Fibroblast of lung (primary cell): ENCODE results near the gene BTRC. TPM values are rescaled to one million over a fixed set of nuclear protein-coding genes. Genes with fewer than 3 reads are reported as not detected.

ENCODE experiments used
- DNase-seq, 2 donors: peaks; one replicate each; pipeline versions ENCODE4 v3.0.0 to v3.0.0-alpha.2; 2010; ENCODE audit warnings: low read depth in 2 of 2
- H2AFZ ChIP-seq: 2 replicates; pipeline ENCODE4 v1.5.1; 2012; ENCODE audit warnings: low read length, control low read depth, inconsistent platforms
- H3K27ac ChIP-seq: 2 replicates; pipeline ENCODE4 v1.5.1; 2011; ENCODE audit warnings: low read length, control low read depth; ENCODE audit not compliant: insufficient read depth
- H3K27me3 ChIP-seq: 2 replicates; pipeline ENCODE4 v1.5.1; 2011; ENCODE audit warnings: mild to moderate bottlenecking, low read length; ENCODE audit not compliant: control insufficient read depth, insufficient read depth
- H3K36me3 ChIP-seq: 2 replicates; pipeline ENCODE4 v1.5.1; 2011; ENCODE audit warnings: low read length; ENCODE audit not compliant: control insufficient read depth, insufficient read depth
- H3K4me1 ChIP-seq: 2 replicates; pipeline ENCODE4 v1.5.1; 2011; ENCODE audit warnings: low read length; ENCODE audit not compliant: control insufficient read depth, insufficient read depth; ENCODE audit errors: extremely low read depth
- H3K4me2 ChIP-seq: 2 replicates; pipeline ENCODE4 v1.5.1; 2011; ENCODE audit warnings: low read length, control low read depth; ENCODE audit not compliant: insufficient read depth; ENCODE audit errors: extremely low read depth
- H3K4me3 ChIP-seq, 4 experiments: fragments of 200-600 bp in 1 of 4; sonication (generic) in 1 of 4; replicated peaks in 1 of 4; 2 replicates each; pipeline ENCODE4 v1.5.1; 2011 to 2016; ENCODE audit warnings: low read length in 4 of 4, low read depth in 3 of 4, mild to moderate bottlenecking in 3 of 4, control low read depth in 2 of 4, inconsistent platforms in 1 of 4, mixed read lengths in 1 of 4; ENCODE audit not compliant: insufficient read depth in 1 of 4; ENCODE audit errors: control extremely low read depth in 1 of 4
- H3K79me2 ChIP-seq: 2 replicates; pipeline ENCODE4 v1.5.1; 2012; ENCODE audit warnings: mild to moderate bottlenecking, low read length, inconsistent platforms; ENCODE audit not compliant: control insufficient read depth, insufficient read depth
- H3K9ac ChIP-seq: 2 replicates; pipeline ENCODE4 v1.5.1; 2011; ENCODE audit warnings: mild to moderate bottlenecking, low read length, control low read depth; ENCODE audit not compliant: insufficient read depth
- H3K9me3 ChIP-seq: 2 replicates; pipeline ENCODE4 v1.5.1; 2012; ENCODE audit warnings: low read depth, low read length; ENCODE audit not compliant: control insufficient read depth, insufficient read depth
- H4K20me1 ChIP-seq: 2 replicates; pipeline ENCODE4 v1.5.1; 2011; ENCODE audit warnings: low read length; ENCODE audit not compliant: control insufficient read depth, insufficient read depth; ENCODE audit errors: extremely low read depth
- EZH2 ChIP-seq: IDR thresholded peaks from 2 replicates; pipeline ENCODE4 v1.5.1; 2012; ENCODE audit warnings: low read length, control low read depth, mild to moderate bottlenecking; ENCODE audit errors: missing control alignments
- polyA plus RNA-seq, 2 donors: library from polyadenylated mRNA; depleted of rRNA in 1 of 2; stranded (reverse) in 1 of 2; unstranded in 1 of 2; fragments of >200 nt; gene quantifications; 2 replicates each; pipeline ENCODE4 v1.2.1, GENCODE V29; 2011 to 2012; ENCODE audit warnings: missing spikeins in 1 of 2
- total RNA-seq: library from RNA; depleted of rRNA; stranded (reverse); fragments of >200 nt; gene quantifications from 2 replicates; pipeline ENCODE4 v1.2.1, GENCODE V29; 2014
- TF ChIP-seq, protein P1 (sequence below), 2 donors: IDR thresholded peaks in 1 of 2; conservative IDR thresholded peaks in 1 of 2; 1 replicate in 1 of 2; 2 replicates in 1 of 2; pipeline ENCODE4 v1.5.1; 2011 to 2012; ENCODE audit warnings: low read length in 2 of 2, control low read depth in 1 of 2, inconsistent platforms in 1 of 2, low read depth in 1 of 2, mild to moderate bottlenecking in 1 of 2

BTRC gene
- total and polyA plus RNA-seq, 2 donors (not counting 1 experiment from before 2014, with no cell fraction given), result 9.2 to 10.9 TPM

DNA sequence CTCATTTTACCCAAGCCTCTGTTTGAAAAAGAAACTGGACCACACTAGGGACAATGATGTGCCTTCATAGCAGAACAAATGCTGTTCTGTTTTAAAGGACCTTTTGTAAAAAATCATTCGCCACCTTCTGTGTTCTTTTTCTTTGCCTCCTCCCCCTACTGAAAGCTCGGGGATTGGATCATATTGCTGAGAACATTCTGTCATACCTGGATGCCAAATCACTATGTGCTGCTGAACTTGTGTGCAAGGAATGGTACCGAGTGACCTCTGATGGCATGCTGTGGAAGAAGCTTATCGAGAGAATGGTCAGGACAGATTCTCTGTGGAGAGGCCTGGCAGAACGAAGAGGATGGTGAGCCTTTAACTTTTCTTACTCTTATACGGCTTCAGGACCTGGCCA is 171.9 kb downstream of the BTRC start:
- Histone ChIP-seq H3K79me2 (no peaks in the 10 kb centered on the region), H3K9me3 (no peaks in the 10 kb centered on the region), H3K36me3 (no peaks in the 10 kb centered on the region), H3K27me3 (no peaks in the 10 kb centered on the region), H3K9ac (no peak overlapping the region), H2AFZ (no peak overlapping the region), H3K27ac (no peak overlapping the region), H3K4me2 (no peak overlapping the region), H3K4me1 (no peaks in the 10 kb centered on the region), H3K4me3 (no peak overlapping the region), H4K20me1 (no peaks in the 10 kb centered on the region)
- TF ChIP-seq EZH2, result no peak
- TF ChIP-seq, protein P1, sequence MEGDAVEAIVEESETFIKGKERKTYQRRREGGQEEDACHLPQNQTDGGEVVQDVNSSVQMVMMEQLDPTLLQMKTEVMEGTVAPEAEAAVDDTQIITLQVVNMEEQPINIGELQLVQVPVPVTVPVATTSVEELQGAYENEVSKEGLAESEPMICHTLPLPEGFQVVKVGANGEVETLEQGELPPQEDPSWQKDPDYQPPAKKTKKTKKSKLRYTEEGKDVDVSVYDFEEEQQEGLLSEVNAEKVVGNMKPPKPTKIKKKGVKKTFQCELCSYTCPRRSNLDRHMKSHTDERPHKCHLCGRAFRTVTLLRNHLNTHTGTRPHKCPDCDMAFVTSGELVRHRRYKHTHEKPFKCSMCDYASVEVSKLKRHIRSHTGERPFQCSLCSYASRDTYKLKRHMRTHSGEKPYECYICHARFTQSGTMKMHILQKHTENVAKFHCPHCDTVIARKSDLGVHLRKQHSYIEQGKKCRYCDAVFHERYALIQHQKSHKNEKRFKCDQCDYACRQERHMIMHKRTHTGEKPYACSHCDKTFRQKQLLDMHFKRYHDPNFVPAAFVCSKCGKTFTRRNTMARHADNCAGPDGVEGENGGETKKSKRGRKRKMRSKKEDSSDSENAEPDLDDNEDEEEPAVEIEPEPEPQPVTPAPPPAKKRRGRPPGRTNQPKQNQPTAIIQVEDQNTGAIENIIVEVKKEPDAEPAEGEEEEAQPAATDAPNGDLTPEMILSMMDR (conservative IDR thresholded peaks at IDR 0.05 in 1 of 2, IDR thresholded peaks at IDR 0.05 in 1 of 2; ENCODE audit: low read depth in 1 of 2, low read length in 2 of 2), result no peak
- no peak for DNase-seq

DNA sequence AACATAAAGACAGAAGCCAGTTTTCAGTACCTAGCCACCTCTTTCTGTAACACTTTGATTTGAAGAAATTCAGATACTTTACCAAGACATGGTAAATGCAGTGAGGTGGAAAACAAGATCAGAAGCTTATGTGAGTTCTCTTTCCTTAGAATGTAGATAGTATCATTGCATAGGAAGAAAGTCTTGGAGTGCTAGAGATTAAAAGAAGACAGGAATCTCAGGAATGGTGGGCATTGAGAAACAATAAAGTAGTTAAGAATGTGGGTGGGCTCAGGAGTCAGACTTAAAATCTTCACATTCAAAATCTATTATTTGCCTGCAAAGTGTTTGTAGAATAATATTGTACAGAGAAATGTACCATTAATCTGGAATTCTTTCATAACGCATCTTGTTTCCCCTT is 175.2 kb downstream of the BTRC start:
- Histone ChIP-seq H2AFZ (no peak overlapping the region), H3K4me1 (no peaks in the 10 kb centered on the region), H3K27me3 (no peaks in the 10 kb centered on the region), H3K4me3 (no peak overlapping the region), H3K36me3 (no peaks in the 10 kb centered on the region), H3K27ac (no peak overlapping the region), H4K20me1 (no peaks in the 10 kb centered on the region), H3K9me3 (no peaks in the 10 kb centered on the region), H3K4me2 (no peak overlapping the region), H3K9ac (no peak overlapping the region), H3K79me2 (no peaks in the 10 kb centered on the region)
- DNase-seq, result peak in 1 of 2 donors; percentile 32
- no peak for TF ChIP-seq EZH2
- TF ChIP-seq, protein P1 (conservative IDR thresholded peaks at IDR 0.05 in 1 of 2, IDR thresholded peaks at IDR 0.05 in 1 of 2; ENCODE audit: low read depth in 1 of 2, low read length in 2 of 2), result no peak

DNA sequence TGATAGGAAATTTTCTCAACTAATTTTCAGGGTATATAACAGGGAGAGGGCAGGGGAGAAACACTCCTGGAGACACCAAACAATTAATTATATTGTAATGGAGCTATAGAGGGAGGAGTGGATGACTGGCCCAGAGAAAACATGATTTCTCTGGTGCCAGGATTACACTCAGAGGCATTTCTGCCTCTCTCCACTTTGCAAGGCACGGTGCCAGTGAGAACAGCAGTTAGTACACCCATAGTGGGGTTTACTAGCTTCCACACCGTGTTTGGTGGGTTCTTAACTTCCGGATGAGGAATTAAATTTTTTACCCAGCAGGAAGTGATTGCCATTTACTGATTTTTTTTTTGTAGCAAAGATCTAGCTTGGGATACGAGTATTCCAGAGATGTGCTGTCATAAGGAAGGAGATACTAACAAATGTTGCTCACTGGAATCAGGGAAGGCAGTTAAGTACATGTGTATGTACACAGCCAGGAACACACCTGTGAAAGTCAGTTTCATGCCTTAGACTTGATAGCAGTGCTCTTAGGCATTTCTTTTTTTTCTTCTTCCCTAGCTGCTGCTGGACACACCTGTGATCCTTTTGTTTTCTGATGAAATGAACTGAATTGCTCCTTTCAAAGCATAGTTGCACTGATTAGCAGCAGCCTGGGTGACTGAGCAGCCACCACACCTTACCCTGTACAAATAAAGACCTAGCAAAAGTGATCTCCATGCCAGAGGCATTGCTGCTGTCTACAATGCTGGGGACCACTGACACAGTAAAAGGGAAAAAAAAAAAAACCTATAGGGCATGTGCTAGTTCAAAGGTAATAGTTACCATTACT is 176.0 kb downstream of the BTRC start:
- H3K4me1 ChIP-seq, result no peaks in the 10 kb centered on the region
- no peaks in the 10 kb centered on the region for H3K79me2 ChIP-seq
- H3K27ac ChIP-seq, result no peak overlapping the region
- H3K4me2 ChIP-seq, result no peak overlapping the region
- peak in 1 of 2 donors; percentile 2 for DNase-seq
- H3K4me3 ChIP-seq, result no peak overlapping the region
- H3K9me3 ChIP-seq, result no peaks in the 10 kb centered on the region
- H3K36me3 ChIP-seq, result no peaks in the 10 kb centered on the region
- no peak overlapping the region for H3K9ac ChIP-seq
- TF ChIP-seq EZH2, result no peak
- TF ChIP-seq, protein P1 (conservative IDR thresholded peaks at IDR 0.05 in 1 of 2, IDR thresholded peaks at IDR 0.05 in 1 of 2; ENCODE audit: low read depth in 1 of 2, low read length in 2 of 2), result no peak
- H4K20me1 ChIP-seq, result no peaks in the 10 kb centered on the region
- no peaks in the 10 kb centered on the region for H3K27me3 ChIP-seq
- no peak overlapping the region for H2AFZ ChIP-seq
